Activated T-cell treated with anti-CD3 and anti-CD28 coated beads, Interleukin-2, amount 50 U/mL, for 72 hours (primary cell): ENCODE results near the gene FANCB. TPM values are rescaled to one million over a fixed set of nuclear protein-coding genes. Genes with fewer than 3 reads are reported as not detected.

Experiments used
- ATAC-seq, 2 donors: fragments of 150-1000 bp; cut with Tn5 transposase; replicated peaks in 1 of 2; 2 replicates each; pipeline ENCODE4 v1.10.0; 2021; ENCODE audit warnings: moderate library complexity in 2 of 2, mild to moderate bottlenecking in 1 of 2
- DNase-seq, 2 donors: peaks; one replicate each; pipeline ENCODE4 v3.0.0; 2021 to 2022; ENCODE audit warnings: mixed read lengths in 1 of 2
- H3K27ac Mint-ChIP-seq: one replicate; pipeline ENCODE4 v1.8.0; 2022; ENCODE audit warnings: mild to moderate bottlenecking, moderate library complexity, mixed read lengths
- H3K27me3 Mint-ChIP-seq: one replicate; pipeline ENCODE4 v1.8.0; 2022; ENCODE audit warnings: low read depth, mixed read lengths
- H3K36me3 Mint-ChIP-seq, 2 donors: one replicate each; pipeline ENCODE4 v1.8.0; 2022; ENCODE audit warnings: mixed read lengths in 2 of 2, mild to moderate bottlenecking in 1 of 2; ENCODE audit not compliant: insufficient read depth in 2 of 2
- H3K4me1 Mint-ChIP-seq: one replicate; pipeline ENCODE4 v1.8.0; 2022; ENCODE audit warnings: low read depth, mixed read lengths
- H3K4me3 Mint-ChIP-seq, 2 donors: one replicate each; pipeline ENCODE4 v1.8.0; 2022; ENCODE audit warnings: mild to moderate bottlenecking in 2 of 2, mixed read lengths in 2 of 2, moderate library complexity in 2 of 2
- H3K9me3 Mint-ChIP-seq, 2 donors: one replicate each; pipeline ENCODE4 v1.8.0; 2022; ENCODE audit warnings: mixed read lengths in 2 of 2
- total RNA-seq, 2 donors: library from RNA; stranded (reverse); gene quantifications; one replicate each; pipeline ENCODE4 v1.2.3, GENCODE V29; 2022

The FANCB gene
- total RNA-seq, 2 donors from 2014 or later, result 15.9 to 16.0 TPM

GRCh38 chrX:14884714-14885113, 11.8 kb upstream of the FANCB start:
- H3K36me3 Mint-ChIP-seq, result peaks cover 2 to 9% of the 10 kb centered on the region in 2 donors
- H3K9me3 Mint-ChIP-seq, result peaks cover 2 to 3% of the 10 kb centered on the region in 2 donors
- peaks cover 27% of the 10 kb centered on the region for H3K4me1 Mint-ChIP-seq
- no peak for ATAC-seq
- no peak for DNase-seq
- H3K27me3 Mint-ChIP-seq, result no peaks in the 10 kb centered on the region
- H3K4me3 Mint-ChIP-seq, result no peak overlapping the region
- H3K27ac Mint-ChIP-seq, result peak overlapping the region; percentile 63

- Mint-ChIP-seq H3K9me3 (peaks cover 2 to 3% of the 10 kb centered on the region in 2 donors), H3K36me3 (peaks cover 2 to 9% of the 10 kb centered on the region in 2 donors), H3K27ac (peak overlapping the region; percentile 99), H3K27me3 (no peaks in the 10 kb centered on the region), H3K4me3 (peak overlapping the region; percentile 36 to 93), H3K4me1 (peaks cover 32% of the 10 kb centered on the region)
- DNase-seq (no peak), ATAC-seq (peak in 1 of 2 donors; percentile 65)
Observed at GRCh38 chrX:14883826-14884225, 11.0 kb upstream of the FANCB start.

GRCh38 chrX:14875624-14876023, 2.8 kb upstream of the FANCB start:
- Mint-ChIP-seq H3K9me3 (no peaks in the 10 kb centered on the region), H3K27me3 (no peaks in the 10 kb centered on the region)

GRCh38 chrX:14873676-14874049, 794 bp upstream of the FANCB start:
- peaks cover 6% of the 10 kb centered on the region in 2 donors for H3K36me3 Mint-ChIP-seq
- H3K4me1 Mint-ChIP-seq, result peaks cover 23% of the 10 kb centered on the region
- DNase-seq (no peak), ATAC-seq (no peak)
- peak overlapping the region; percentile 88 to 95 for H3K4me3 Mint-ChIP-seq
- peak overlapping the region; percentile 85 for H3K27ac Mint-ChIP-seq
- H3K27me3 Mint-ChIP-seq, result no peaks in the 10 kb centered on the region
- no peaks in the 10 kb centered on the region for H3K9me3 Mint-ChIP-seq

More at GRCh38 chrX:14875624-14876023, 2.8 kb upstream of the FANCB start:
- DNase-seq, result no peak
- H3K4me1 Mint-ChIP-seq, result peaks cover 24% of the 10 kb centered on the region
- peak overlapping the region in 1 of 2 donors; percentile 55 for H3K4me3 Mint-ChIP-seq
- H3K36me3 Mint-ChIP-seq, result peaks cover 6% of the 10 kb centered on the region in 2 donors
- H3K27ac Mint-ChIP-seq, result no peak overlapping the region
- no peak for ATAC-seq

GRCh38 chrX:14872355-14872754, 514 bp downstream of the FANCB start:
- peak overlapping the region; percentile 88 to 95 for H3K4me3 Mint-ChIP-seq
- no peaks in the 10 kb centered on the region for H3K9me3 Mint-ChIP-seq
- peak overlapping the region; percentile 86 for H3K27ac Mint-ChIP-seq
- peak in 1 of 2 donors; percentile 6 for DNase-seq
- no peak for ATAC-seq
- no peaks in the 10 kb centered on the region for H3K27me3 Mint-ChIP-seq
- peaks cover 9 to 18% of the 10 kb centered on the region in 2 donors for H3K36me3 Mint-ChIP-seq
- peaks cover 22% of the 10 kb centered on the region for H3K4me1 Mint-ChIP-seq

- Mint-ChIP-seq H3K27me3 (no peaks in the 10 kb centered on the region), H3K36me3 (peaks cover 9 to 23% of the 10 kb centered on the region in 2 donors), H3K9me3 (peaks cover 0 to 3% of the 10 kb centered on the region in 2 donors), H3K27ac (peak overlapping the region; percentile 50), H3K4me1 (peaks cover 22% of the 10 kb centered on the region), H3K4me3 (peak overlapping the region; percentile 86 to 88)
- ATAC-seq (no peak), DNase-seq (no peak)
Observed at GRCh38 chrX:14871767-14872166, 1.1 kb downstream of the FANCB start.

- DNase-seq, result no peak
- Mint-ChIP-seq H3K9me3 (peaks cover 0 to 6% of the 10 kb centered on the region in 2 donors), H3K4me1 (peaks cover 5% of the 10 kb centered on the region), H3K36me3 (peaks cover 5 to 29% of the 10 kb centered on the region in 2 donors), H3K27ac (no peak overlapping the region), H3K4me3 (no peak overlapping the region), H3K27me3 (no peaks in the 10 kb centered on the region)
- no peak for ATAC-seq
Observed at GRCh38 chrX:14865201-14865600, 7.7 kb downstream of the FANCB start.

GRCh38 chrX:14864631-14865030, 8.2 kb downstream of the FANCB start:
- Mint-ChIP-seq H3K4me1 (peaks cover 4% of the 10 kb centered on the region), H3K27ac (no peak overlapping the region), H3K4me3 (no peak overlapping the region), H3K27me3 (no peaks in the 10 kb centered on the region), H3K9me3 (peaks cover 0 to 6% of the 10 kb centered on the region in 2 donors), H3K36me3 (peaks cover 5 to 29% of the 10 kb centered on the region in 2 donors)
- ATAC-seq (no peak), DNase-seq (no peak)

GRCh38 chrX:14851526-14851925, 21.3 kb downstream of the FANCB start:
- Mint-ChIP-seq H3K4me3 (no peak overlapping the region), H3K4me1 (no peaks in the 10 kb centered on the region), H3K36me3 (peaks cover 1 to 8% of the 10 kb centered on the region in 2 donors), H3K9me3 (no peaks in the 10 kb centered on the region), H3K27me3 (no peaks in the 10 kb centered on the region), H3K27ac (no peak overlapping the region)
- no peak for DNase-seq
- ATAC-seq, result no peak

- peaks cover 2 to 20% of the 10 kb centered on the region in 2 donors for H3K36me3 Mint-ChIP-seq
- no peaks in the 10 kb centered on the region for H3K27me3 Mint-ChIP-seq
- ATAC-seq, result no peak
Observed at GRCh38 chrX:14843666-14844065, 29.2 kb downstream of the FANCB start.

GRCh38 chrX:14837155-14837554, 35.7 kb downstream of the FANCB start:
- no peak overlapping the region for H3K27ac Mint-ChIP-seq
- H3K36me3 Mint-ChIP-seq, result peaks cover 5 to 19% of the 10 kb centered on the region in 2 donors
- DNase-seq (no peak), ATAC-seq (no peak)
- H3K27me3 Mint-ChIP-seq, result no peaks in the 10 kb centered on the region
- no peaks in the 10 kb centered on the region for H3K9me3 Mint-ChIP-seq
- no peak overlapping the region for H3K4me3 Mint-ChIP-seq
- no peaks in the 10 kb centered on the region for H3K4me1 Mint-ChIP-seq

More at GRCh38 chrX:14843666-14844065, 29.2 kb downstream of the FANCB start:
- no peaks in the 10 kb centered on the region for H3K4me1 Mint-ChIP-seq
- H3K4me3 Mint-ChIP-seq, result no peak overlapping the region
- no peak overlapping the region for H3K27ac Mint-ChIP-seq
- no peaks in the 10 kb centered on the region for H3K9me3 Mint-ChIP-seq
- no peak for DNase-seq

GRCh38 chrX:14832586-14832985, 40.3 kb downstream of the FANCB start:
- no peak overlapping the region for H3K27ac Mint-ChIP-seq
- DNase-seq (no peak), ATAC-seq (no peak)
- H3K9me3 Mint-ChIP-seq, result peaks cover 3 to 5% of the 10 kb centered on the region in 2 donors
- no peaks in the 10 kb centered on the region for H3K27me3 Mint-ChIP-seq
- H3K4me3 Mint-ChIP-seq, result no peak overlapping the region
- no peaks in the 10 kb centered on the region for H3K4me1 Mint-ChIP-seq
- peaks cover 7 to 23% of the 10 kb centered on the region in 2 donors for H3K36me3 Mint-ChIP-seq

GRCh38 chrX:14832151-14832550, 40.7 kb downstream of the FANCB start:
- H3K27ac Mint-ChIP-seq, result no peak overlapping the region
- H3K4me3 Mint-ChIP-seq, result no peak overlapping the region
- H3K4me1 Mint-ChIP-seq, result no peaks in the 10 kb centered on the region
- ATAC-seq, result no peak
- no peak for DNase-seq
- peaks cover 3 to 5% of the 10 kb centered on the region in 2 donors for H3K9me3 Mint-ChIP-seq
- no peaks in the 10 kb centered on the region for H3K27me3 Mint-ChIP-seq
- peaks cover 7 to 23% of the 10 kb centered on the region in 2 donors for H3K36me3 Mint-ChIP-seq

GRCh38 chrX:14829643-14830042, 43.2 kb downstream of the FANCB start:
- ATAC-seq (no peak), DNase-seq (no peak)
- Mint-ChIP-seq H3K27me3 (peaks cover 11% of the 10 kb centered on the region), H3K9me3 (peaks cover 3 to 5% of the 10 kb centered on the region in 2 donors), H3K4me1 (no peaks in the 10 kb centered on the region), H3K4me3 (no peak overlapping the region), H3K36me3 (peaks cover 7 to 12% of the 10 kb centered on the region in 2 donors), H3K27ac (no peak overlapping the region)
